SK-N-MC (cell line): Measurements from ENCODE around the gene ITGAE.

Source experiments
- EZH2 ChIP-seq: fragments of 200-600 bp; sonication (generic); IDR thresholded peaks from one replicate; pipeline ENCODE4 v1.6.1; 2017; ENCODE audit warnings: antibody characterized with exemption
- FOXP2 ChIP-seq: optimal IDR thresholded peaks from 2 replicates; pipeline ENCODE3; 2011; ENCODE audit warnings: mild to moderate bottlenecking, moderate library complexity; ENCODE audit not compliant: insufficient read depth; ENCODE audit errors: extremely low read length, control extremely low read depth
- POLR2AphosphoS5 ChIP-seq: IDR thresholded peaks from 2 replicates; pipeline ENCODE4 v1.6.1; 2012; ENCODE audit warnings: mild to moderate bottlenecking, low read depth, low read length, borderline replicate concordance

GRCh38 chr17:3763777-3764170 is 37.2 kb downstream of the ITGAE start:
- TF ChIP-seq POLR2AphosphoS5: no peak
- TF ChIP-seq EZH2: no peak
- TF ChIP-seq FOXP2: no peak
